Gastroesophageal sphincter (tissue), 3 donors: Measurements from ENCODE around the gene ACACB.

ENCODE experiments used
- CTCF ChIP-seq, 4 experiments: fragments of 200-600 bp in 2 of 4; fragments of 450-650 bp in 2 of 4; sonication (generic) in 1 of 4; IDR thresholded peaks; one replicate each; pipeline ENCODE4 v1.5.1; 2017 to 2019; ENCODE audit warnings: antibody characterized with exemption in 4 of 4, mild to moderate bottlenecking in 2 of 4, moderate library complexity in 2 of 4
- POLR2A ChIP-seq, 2 donors: fragments of 450-650 bp; IDR thresholded peaks; one replicate each; pipeline ENCODE4 v1.6.1; 2017; ENCODE audit warnings: antibody characterized with exemption in 2 of 2, mild to moderate bottlenecking in 2 of 2, moderate library complexity in 1 of 2
- POLR2AphosphoS5 ChIP-seq: sonication (generic); formaldehyde crosslinking; IDR thresholded peaks from one replicate; pipeline ENCODE4 v1.6.1; 2017; ENCODE audit warnings: antibody characterized with exemption

- TF ChIP-seq CTCF (IDR thresholded peaks at IDR 0.05) (no peak), POLR2AphosphoS5 (no peak), POLR2A (IDR thresholded peaks at IDR 0.05) (no peak)
These were observed 19.3 kb upstream of the ACACB start for GRCh38 chr12:109097140-109097434.
